Measurements from ENCODE around the gene SLCO4C1.

SLCO4C1 gene

GRCh38 chr5:102221949-102222348, 74.1 kb downstream of the SLCO4C1 start:
- no peak for DNase-seq (ENCODE audit: low read depth)
- no peak for TF ChIP-seq CTCF (IDR thresholded peaks at IDR 0.05; ENCODE audit: insufficient read depth, low read depth, low read length, missing control alignments)
- no peak overlapping the region for H3K4me3 ChIP-seq (ENCODE audit: low read depth, low read length)

- DNase-seq (ENCODE audit: low read depth): no peak
- no peak overlapping the region for H3K4me3 ChIP-seq (ENCODE audit: low read depth, low read length)
- no peak for TF ChIP-seq CTCF (IDR thresholded peaks at IDR 0.05; ENCODE audit: insufficient read depth, low read depth, low read length, missing control alignments)
Observed at GRCh38 chr5:102218159-102218558, 77.9 kb downstream of the SLCO4C1 start.

- no peak for DNase-seq (ENCODE audit: low read depth)
- TF ChIP-seq CTCF (IDR thresholded peaks at IDR 0.05; ENCODE audit: insufficient read depth, low read depth, low read length, missing control alignments): no peak
- no peak overlapping the region for H3K4me3 ChIP-seq (ENCODE audit: low read depth, low read length)
Observed at GRCh38 chr5:102216678-102217077, 79.4 kb downstream of the SLCO4C1 start.

DNA sequence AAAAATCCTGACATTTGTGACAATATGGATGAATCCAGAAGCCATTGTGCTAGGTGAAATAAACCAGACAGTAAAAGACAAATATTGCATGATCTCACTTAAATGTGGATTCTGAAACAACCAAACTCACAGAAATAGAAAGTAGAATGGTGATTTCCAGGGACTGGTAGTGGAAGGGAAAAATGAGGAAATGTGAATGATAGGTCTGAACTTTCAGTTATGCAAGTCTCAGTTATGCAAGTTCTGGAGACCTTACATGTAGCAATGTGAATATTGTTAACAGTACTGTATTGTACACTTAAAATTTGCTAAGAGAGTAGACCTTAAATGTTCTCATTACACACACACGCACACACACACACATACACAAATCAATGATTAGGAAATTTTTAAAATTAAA, 84.9 kb downstream of the SLCO4C1 start:
- no peak for DNase-seq (ENCODE audit: low read depth)
- H3K4me3 ChIP-seq (ENCODE audit: low read depth, low read length): no peak overlapping the region
- TF ChIP-seq CTCF (IDR thresholded peaks at IDR 0.05; ENCODE audit: insufficient read depth, low read depth, low read length, missing control alignments): no peak

- H3K4me3 ChIP-seq (ENCODE audit: low read depth, low read length): no peak overlapping the region
- DNase-seq (ENCODE audit: low read depth): no peak
- no peak for TF ChIP-seq CTCF (IDR thresholded peaks at IDR 0.05; ENCODE audit: insufficient read depth, low read depth, low read length, missing control alignments)
Observed at GRCh38 chr5:102200861-102201260, 95.2 kb downstream of the SLCO4C1 start.

DNA sequence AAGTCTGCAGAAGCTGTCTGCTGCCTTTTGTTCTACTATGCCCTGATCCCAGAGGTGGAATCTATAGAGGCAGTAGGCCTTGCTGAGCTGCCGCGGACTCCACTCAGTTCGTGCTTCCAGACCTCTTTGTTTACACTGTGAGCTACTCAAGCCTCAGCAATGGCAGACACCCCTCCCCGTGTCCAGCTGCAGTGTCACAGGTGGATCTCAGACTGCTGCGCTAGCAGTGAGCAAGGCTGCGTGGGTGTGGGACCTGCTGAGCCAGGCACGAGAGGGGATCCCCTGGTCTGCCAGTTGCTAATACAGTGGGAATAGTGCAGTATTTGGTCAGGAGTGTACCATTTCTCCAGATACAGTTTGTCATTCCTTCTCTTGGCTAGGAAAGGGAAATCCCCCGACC, 99.6 kb downstream of the SLCO4C1 start:
- no peak for TF ChIP-seq CTCF (IDR thresholded peaks at IDR 0.05; ENCODE audit: insufficient read depth, low read depth, low read length, missing control alignments)
- no peak for DNase-seq (ENCODE audit: low read depth)
- H3K4me3 ChIP-seq (ENCODE audit: low read depth, low read length): no peak overlapping the region
